ENCODE data around the gene ITGB5.

ITGB5 gene

DNA sequence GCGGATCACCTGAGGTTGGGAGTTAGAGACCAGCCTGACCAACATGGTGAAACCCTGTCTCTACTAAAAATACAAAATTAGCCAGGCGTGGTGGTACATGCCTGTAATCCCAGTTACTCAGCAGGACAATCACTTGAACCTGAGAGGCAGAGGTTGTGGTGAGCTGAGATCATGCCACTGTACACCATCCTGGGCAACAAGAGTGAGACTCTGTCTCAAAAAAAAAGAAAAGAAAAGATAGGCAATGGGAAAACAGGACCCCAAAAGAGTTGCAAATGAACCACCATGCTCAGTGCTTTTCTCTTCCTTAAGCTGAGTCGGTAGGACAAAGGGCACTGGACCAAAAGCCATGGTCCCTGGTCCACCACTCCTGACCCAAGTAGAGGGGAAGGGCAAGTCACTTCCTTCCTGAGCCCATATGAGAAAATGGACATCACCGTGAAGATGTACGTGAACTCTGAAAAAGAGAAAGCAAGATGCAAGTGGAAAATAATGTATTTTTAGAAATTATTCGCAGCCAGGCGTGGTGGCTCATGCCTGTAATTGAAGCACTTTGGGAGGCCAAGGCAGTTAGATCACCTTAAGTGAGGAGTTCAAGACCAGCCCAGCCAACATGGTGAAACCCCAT lies 2.6 kb downstream of the ITGB5 start:
- no peak for DNase-seq (ENCODE audit: low read depth)
- TF ChIP-seq, protein P1, sequence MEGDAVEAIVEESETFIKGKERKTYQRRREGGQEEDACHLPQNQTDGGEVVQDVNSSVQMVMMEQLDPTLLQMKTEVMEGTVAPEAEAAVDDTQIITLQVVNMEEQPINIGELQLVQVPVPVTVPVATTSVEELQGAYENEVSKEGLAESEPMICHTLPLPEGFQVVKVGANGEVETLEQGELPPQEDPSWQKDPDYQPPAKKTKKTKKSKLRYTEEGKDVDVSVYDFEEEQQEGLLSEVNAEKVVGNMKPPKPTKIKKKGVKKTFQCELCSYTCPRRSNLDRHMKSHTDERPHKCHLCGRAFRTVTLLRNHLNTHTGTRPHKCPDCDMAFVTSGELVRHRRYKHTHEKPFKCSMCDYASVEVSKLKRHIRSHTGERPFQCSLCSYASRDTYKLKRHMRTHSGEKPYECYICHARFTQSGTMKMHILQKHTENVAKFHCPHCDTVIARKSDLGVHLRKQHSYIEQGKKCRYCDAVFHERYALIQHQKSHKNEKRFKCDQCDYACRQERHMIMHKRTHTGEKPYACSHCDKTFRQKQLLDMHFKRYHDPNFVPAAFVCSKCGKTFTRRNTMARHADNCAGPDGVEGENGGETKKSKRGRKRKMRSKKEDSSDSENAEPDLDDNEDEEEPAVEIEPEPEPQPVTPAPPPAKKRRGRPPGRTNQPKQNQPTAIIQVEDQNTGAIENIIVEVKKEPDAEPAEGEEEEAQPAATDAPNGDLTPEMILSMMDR (IDR thresholded peaks at IDR 0.05; ENCODE audit: insufficient read depth, low read depth, low read length, missing control alignments), result no peak
- no peak overlapping the region for H3K4me3 ChIP-seq (ENCODE audit: low read depth, low read length)

DNA sequence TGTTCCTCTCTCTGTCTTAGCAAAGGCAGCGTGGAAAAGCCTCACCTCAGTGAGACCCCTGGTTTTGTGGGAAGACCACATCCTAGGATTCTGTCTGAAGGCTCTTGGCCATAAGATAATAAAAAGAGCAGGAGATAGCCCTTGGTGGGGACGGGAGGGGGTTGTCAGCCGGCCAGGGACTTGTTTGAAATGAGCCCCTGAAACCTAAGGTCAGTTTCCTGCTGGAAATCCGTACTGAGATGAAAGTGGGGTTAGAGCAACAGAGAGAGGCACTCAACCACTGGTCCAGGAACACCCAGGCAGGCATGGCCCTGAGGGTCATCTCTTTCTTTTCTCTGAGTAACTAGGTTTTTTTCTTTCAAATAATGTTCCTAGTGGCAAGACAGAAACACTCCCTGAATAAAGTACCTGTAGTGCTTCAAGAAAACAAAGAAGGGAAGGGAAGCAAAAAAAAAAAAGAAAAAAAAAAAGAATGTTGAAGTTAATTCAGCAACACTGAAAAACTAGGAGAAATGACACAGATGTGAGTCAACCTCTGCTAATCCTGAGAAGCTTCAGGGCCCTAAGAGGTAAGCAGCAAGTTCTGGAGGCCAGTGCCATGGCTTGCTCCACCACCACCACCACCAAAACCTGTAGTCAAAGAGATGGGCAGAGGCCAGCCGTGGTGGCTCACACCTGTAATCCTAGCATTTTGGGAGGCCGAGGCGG lies 3.2 kb downstream of the ITGB5 start:
- TF ChIP-seq, protein P1 (IDR thresholded peaks at IDR 0.05; ENCODE audit: insufficient read depth, low read depth, low read length, missing control alignments), result no peak
- no peak overlapping the region for H3K4me3 ChIP-seq (ENCODE audit: low read depth, low read length)
- no peak for DNase-seq (ENCODE audit: low read depth)

DNA sequence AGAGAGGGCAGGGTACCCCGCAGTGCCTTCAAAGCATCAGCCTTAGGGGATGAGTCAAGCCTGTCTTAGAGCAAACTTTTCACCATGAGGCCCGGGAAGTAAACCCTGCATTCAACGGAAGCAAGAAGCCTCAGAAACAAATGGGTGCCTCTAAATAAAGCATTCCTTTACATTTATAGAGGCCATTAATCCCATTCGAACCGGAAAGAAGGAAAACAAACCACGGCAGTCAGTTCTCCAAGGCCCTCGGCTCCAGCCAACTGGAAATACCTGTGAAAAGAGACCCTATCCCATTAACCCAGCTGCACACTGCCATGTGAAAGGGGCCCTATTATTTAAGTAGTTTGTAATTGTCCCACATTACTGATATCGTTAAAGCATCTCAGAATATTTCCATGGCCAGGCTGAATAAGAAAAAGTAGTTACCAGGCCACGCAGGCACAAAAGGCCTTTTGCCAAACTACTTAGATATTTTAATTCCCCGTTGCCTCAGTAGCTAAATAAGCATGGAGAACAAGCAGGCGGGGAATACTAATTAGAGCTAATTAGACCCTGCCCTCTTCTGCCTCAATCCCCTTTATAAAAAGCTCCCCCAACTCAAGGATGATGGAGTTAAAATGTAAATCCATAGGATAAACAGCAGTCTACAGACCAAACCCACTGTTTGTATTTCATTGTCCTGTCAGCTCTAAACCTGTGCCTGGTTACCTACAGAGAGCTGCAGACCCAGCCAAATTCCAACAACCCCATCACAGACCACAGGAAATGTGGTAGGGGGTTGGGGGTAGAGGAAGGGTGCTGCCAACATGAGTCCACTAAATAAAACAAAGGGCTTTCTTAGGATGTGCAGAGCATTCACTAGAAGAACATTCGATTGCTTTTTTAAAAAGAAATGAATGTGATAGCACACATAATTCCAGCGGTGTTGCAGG lies 4.1 kb downstream of the ITGB5 start:
- DNase-seq (ENCODE audit: low read depth), result no peak
- TF ChIP-seq, protein P1 (IDR thresholded peaks at IDR 0.05; ENCODE audit: insufficient read depth, low read depth, low read length, missing control alignments), result no peak
- H3K4me3 ChIP-seq (ENCODE audit: low read depth, low read length), result no peak overlapping the region

DNA sequence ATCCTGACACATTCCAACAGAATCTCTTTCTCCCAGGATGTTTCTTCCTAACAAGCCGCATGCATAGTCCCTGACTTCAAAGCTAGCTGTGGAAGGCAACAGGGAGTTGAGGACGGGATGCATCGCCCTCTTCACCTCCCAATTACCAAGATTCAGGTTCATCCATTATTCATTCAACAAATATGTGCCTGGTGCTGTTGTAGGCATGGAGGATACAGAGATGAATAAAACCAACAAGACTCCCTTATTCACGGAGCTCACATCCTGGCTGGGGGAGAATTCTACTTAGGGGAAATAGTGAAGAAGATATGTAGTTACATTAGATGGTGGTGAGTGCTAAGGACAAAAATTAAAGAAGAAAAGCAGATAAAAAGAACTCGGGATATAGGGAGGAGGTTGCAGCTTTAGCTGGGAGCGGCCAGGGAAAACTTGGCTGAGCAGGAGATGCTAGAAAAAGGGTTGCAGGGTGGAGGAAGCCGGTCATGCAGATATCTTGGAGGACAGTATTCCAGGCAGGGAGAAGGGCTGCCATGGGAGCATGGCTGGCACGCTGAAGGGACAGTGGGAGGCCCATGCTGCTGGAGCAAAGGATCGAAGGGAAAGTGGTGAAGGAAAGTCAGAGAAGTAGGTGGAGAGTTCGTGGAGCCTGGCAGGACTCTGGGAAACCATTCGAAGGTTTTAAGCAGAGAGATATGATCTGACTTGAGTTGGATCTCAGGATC lies 5.0 kb downstream of the ITGB5 start:
- no peak overlapping the region for H3K4me3 ChIP-seq (ENCODE audit: low read depth, low read length)
- DNase-seq (ENCODE audit: low read depth), result no peak
- TF ChIP-seq, protein P1 (IDR thresholded peaks at IDR 0.05; ENCODE audit: insufficient read depth, low read depth, low read length, missing control alignments), result no peak

DNA sequence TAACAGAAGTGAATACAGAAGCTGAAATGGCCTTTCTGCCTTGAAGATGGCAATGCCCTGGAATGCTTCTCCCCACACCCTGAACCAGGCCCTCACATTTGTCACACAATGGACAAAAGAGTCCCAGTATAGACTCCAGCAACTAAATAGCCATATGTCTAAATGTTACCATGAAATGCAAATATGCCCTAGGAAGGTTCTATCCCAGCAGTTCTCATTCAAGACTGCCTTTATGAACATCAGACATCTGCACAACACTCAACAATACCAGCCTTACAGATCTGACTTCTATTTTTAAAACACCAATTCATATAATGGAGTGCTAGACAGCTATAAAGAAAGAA lies 7.9 kb downstream of the ITGB5 start:
- no peak overlapping the region for H3K4me3 ChIP-seq (ENCODE audit: low read depth, low read length)
- TF ChIP-seq, protein P1 (IDR thresholded peaks at IDR 0.05; ENCODE audit: insufficient read depth, low read depth, low read length, missing control alignments), result no peak

DNA sequence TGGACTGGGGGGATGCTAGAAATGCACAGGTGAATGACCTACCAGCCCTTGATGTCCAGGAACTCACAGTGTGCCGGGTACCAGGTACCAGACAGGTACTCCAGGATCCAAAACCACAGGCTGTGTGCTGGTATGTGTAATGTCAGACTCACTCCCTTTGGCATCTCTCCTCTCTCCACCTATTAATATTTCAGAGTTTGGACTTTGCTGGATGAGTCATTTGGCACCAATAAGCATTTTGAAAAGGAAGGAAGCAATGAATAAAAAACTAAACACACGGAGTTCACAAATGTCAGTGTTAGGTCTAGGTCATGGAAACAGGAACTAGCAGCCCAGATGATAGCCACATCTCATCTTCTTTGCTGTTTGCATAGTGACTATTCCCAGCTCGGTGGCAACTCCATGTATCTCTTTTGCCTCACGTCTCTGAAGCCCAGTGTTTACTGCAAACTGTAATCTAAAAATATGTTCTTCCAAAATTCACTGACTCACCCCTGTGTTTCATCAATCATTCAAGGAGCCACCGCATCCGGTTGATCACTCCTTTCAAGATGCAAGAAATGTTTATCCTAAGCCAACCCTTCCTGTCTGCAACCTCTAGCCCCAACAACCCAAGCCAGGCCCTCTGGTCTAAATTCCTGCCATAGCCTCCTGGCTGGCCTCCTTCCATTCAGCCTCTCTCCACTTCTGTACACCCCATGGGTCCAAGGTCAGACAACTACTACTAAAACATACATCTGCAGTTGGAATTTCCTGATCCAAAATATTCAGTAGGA lies 8.4 kb downstream of the ITGB5 start:
- no peak overlapping the region for H3K4me3 ChIP-seq (ENCODE audit: low read depth, low read length)
- TF ChIP-seq, protein P1 (IDR thresholded peaks at IDR 0.05; ENCODE audit: insufficient read depth, low read depth, low read length, missing control alignments), result no peak
- DNase-seq (ENCODE audit: low read depth), result no peak

More for the DNA sequence above, 7.9 kb downstream of the ITGB5 start:
- DNase-seq (ENCODE audit: low read depth), result no peak
